NCI-H2171 (cell line): Measurements from ENCODE around the gene ERGIC1.
A peak's percentile ranks its signal among the peaks of the same experiment; 100 is the strongest.

Experiments used
- DNase-seq: peaks from one replicate; lab custom pipeline; 2025; lab: John Stamatoyannopoulos, UW

ERGIC1 gene

GRCh38 chr5:172901788-172902496, 67.9 kb downstream of the ERGIC1 start:
- no peak for DNase-seq

GRCh38 chr5:172902497-172903472, 68.7 kb downstream of the ERGIC1 start:
- DNase-seq: no peak

- no peak for DNase-seq
These were observed 69.7 kb downstream of the ERGIC1 start for GRCh38 chr5:172903790-172904189.

GRCh38 chr5:172904312-172904642, 70.2 kb downstream of the ERGIC1 start:
- no peak for DNase-seq

GRCh38 chr5:172904643-172905345, 70.7 kb downstream of the ERGIC1 start:
- no peak for DNase-seq

GRCh38 chr5:172905346-172906140, 71.5 kb downstream of the ERGIC1 start:
- no peak for DNase-seq

GRCh38 chr5:172906436-172906835, 72.4 kb downstream of the ERGIC1 start:
- DNase-seq: no peak

- DNase-seq: no peak
These were observed 72.8 kb downstream of the ERGIC1 start for GRCh38 chr5:172906888-172907287.

DNA sequence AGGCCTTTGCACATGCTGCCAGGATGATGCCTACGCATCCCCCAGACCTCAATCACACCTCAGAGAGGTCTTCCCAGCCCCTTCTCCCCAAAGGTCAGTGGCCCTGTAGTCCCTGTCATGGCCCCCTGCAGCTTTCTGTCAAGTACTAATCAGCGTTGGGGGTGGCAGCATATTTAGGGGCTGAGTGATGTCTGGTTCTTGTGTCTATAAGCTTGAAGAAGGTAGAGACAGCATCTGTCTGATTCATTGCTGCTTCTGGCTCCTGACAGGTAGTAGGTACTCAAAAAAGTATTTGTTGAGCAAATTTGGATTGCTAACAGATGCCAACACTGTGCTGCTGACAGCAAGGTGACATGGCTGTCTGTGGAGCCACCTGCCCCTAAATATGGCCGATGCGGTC, 73.6 kb downstream of the ERGIC1 start:
- DNase-seq: no peak

DNA sequence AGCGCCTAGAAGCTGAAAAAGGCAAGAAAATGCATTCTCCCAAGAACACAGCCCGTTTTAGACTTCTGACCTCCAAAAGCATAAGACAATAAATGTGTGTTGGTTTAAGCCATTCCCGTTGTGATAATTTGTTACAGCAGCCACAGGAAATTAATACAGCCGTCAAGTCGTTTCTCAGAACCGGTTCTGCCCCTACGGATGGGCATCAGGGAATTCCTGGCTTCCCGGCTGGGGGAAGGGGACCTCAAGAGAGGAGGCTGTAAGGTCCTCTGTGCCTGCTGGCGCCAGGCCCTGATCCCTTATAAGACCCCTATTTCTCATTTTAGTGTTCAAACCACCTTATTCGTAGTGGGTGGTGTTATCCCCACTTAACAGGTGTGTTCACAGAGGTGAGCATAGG, 74.6 kb downstream of the ERGIC1 start:
- no peak for DNase-seq

DNA sequence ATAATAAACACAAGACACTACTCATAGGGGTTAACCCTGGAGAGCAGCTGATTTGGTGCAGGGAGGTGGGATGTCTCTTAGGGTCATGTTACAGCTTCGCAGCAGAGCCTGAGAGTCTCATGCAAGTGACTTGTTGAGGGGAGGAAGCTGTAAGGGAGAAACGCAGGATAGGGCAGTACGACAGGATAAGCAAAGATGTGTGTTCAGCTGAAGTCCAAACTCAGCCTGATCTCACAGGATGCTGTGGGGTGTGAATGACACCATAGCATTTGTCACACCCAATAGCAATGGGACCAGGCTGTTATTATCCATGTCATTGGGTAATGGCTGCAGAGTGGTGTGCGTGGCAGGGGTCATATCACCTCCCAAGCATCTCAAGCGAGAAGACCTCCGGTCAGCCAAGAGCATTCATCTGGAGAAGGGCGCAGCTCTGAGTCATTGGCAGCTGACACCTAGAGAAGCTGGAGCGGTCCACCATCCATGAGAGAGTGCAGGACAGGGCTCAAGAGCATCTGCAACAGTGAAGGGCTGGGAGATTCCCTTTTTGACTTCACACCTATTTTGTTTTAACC, 76.0 kb downstream of the ERGIC1 start:
- no peak for DNase-seq

GRCh38 chr5:172910828-172911627, 77.0 kb downstream of the ERGIC1 start:
- no peak for DNase-seq

DNA sequence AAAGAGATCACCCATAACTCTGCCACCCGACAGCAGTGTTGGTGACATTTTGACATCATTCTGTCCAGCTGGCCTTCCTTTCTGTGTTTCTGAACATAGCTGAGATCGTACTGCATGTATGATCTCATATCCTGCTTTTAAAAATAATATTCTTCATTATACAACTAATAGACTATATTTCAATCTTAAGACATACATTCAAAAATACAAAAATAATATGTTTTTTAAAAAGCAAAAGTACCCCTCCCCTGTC, 77.5 kb downstream of the ERGIC1 start:
- DNase-seq: no peak

DNA sequence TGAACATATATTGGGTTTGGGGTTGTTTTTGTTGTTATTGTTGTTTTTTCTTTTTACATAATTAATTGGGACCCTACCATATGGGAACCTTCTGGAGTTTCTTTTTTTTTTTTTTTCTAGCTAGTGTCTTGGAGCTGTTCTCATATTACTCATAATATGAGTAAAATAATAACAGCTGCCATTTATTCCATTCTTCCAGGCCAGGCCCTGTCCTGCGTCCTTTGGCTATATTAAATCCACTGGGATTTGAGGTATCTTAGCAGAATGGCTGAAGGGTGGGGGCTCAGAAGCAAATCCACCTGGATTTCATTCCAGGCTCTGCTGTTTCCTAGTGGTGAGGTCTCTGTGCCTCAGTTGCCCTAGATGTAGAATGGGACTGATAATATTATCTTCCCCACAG, 77.9 kb downstream of the ERGIC1 start:
- DNase-seq: peak; percentile 58

DNA sequence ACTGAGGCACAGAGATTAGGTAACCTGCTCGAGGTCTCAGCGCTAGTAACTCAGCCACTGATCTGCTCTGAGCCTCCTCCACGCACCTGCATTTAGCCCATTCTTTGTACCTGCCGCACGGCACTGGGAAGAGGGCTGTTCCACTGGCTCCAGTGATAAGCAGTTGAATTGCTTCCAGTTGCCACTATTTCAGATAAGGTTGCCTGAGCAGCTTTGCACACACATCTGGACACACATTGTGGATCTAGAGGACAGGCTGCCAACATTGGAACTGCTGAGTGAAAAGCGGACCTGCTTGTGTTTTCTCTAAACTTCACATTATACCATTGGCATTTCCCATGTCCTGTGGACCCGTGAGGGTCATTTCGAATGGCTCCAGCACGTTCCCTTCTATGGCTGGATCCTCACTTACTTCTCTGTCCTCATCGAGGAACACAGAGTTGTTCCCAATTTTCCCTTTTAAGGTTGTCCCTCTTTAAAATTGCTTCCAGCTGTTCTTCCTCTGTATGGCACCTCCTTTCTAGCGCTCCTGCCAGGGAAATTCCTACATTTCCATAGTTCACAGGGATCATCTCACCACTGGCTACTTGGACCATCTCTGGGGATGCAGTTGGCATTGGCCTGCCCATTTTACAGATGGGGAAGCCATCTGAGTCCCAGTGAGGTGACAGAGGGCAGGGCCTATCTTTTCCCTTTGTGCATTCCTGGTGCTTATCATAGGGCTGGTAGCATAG, 79.2 kb downstream of the ERGIC1 start:
- DNase-seq: no peak

DNA sequence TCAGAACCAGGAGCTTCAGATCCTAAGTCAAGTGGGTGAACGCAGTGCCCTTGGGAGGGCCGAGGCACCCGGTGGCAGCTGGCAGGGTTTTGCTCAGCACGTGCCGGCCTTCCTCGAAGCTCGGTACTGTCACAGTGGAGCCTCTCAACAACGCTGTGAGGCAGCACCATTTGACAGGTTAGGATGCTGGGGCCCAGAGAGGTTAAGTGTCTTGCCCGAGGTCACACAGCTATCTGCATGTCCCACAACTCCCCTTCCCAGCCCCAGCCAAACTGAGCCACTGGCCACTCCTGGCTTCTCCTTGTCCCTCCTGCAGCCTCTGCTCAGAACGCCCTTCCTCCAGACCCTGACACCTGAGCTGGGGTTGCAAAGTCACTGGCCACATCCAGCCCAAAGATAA, 81.5 kb downstream of the ERGIC1 start:
- DNase-seq: no peak

DNA sequence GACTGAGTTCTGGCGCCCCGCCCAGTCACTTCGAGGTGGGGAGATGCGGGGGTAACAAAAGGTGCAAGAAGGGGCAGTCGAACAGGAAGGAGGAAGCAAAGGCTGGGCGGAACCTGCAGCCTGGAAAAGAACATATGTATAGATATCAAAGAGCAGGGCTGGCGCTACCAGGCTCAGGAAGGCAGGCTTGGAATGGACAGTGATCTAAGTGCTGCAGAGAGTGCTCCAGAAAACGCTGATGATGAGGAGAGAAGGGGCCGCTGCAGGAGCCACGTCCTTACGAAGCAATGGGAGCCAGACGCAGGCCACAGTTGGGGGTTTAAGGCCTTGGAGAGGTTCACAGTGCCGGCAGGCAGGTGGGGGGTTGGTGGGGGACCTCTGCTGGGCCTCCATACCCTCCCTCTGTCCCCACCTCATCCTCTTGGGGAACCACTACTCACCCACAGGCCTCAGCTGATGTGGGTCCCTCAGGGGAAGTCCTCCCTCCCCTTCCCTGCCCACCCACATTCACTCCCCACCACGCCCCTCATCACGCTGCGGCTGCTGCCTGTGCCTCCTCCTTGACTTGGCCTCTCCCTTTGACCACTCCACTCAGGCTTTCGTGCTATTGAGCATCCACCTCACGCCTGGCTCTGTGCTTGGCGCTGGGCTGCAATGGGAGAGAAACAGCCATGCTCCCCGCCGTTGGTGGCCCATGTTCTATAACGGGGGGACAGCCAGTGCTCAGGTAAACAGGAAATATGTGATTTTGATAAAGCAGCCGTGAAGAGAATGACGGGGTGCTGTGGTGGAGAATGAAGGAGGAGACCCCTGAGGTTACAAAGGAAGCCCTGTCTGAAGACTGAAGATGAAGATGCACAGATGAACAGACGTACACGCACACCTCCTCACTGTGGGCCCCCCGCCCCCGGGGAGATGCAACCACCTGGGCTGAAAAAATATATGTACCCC, 84.6 kb downstream of the ERGIC1 start:
- no peak for DNase-seq

DNA sequence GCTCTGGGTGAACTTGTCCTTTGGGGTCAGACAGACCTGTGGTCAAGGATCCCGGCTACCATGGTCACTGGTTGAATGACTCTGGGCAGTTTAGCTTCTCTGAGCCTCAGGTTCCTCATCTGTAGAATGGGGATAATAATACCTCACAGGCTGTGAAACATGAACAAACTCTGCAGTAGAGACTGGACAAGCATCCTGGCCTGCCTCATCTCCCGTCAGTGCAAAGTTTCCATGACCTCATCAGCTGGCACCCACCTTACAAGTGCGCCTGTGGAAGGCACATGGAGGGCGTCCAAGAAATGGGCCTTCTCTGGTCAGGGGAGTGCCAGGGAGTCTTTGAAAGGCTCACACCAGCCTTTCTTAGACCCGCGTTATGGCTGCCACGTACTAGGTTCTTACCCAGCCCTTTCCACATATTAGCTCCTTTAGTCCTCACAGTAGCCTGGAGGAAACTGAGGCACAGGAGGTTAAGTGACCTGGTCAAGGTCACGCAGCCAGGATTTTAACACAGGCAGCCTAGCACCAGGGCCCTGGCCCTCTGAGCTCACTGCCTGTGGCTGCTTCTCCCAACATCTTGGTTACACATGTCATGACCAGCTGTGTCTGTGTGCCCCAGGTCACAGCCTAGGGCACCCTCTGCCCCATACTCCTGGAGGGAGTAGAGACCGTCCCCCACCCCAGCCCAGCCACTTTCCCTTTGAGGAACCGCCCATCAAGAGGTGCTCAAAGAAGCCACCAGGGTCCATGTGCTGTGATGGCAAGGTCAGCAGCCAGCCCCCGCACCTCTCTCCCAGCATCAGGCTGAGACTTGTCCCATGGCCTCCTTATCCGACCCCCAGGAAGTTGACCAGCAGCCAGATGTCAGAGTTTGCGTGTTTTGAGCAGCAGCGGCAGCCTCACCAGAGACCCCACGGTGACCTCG, 85.7 kb downstream of the ERGIC1 start:
- DNase-seq: no peak
